Posterior vena cava (tissue), 2 donors: ENCODE measurements around the gene ITGB8. TPM values are rescaled to one million over a fixed set of nuclear protein-coding genes. Genes with fewer than 3 reads are reported as not detected.
"Not testable (repeated sequence)": the region's sequence is repeated elsewhere in the genome, so short reads cannot be mapped to it uniquely, and the experiment has no call there.

ENCODE experiments used
- DNase-seq: peaks from one replicate; pipeline ENCODE4 v3.0.0-alpha.2; 2020; ENCODE audit warnings: low spot score
- intact Hi-C, 2 donors: fragments of 100-400 bp; cut with DNase I; formaldehyde crosslinking; loops; one replicate each; pipeline versions ENCODE4 v1.14.1 to v1.14.2; 2022 to 2023
- long read RNA-seq, 2 donors: library from polyadenylated mRNA; unstranded; transcript quantifications; one replicate each; pipeline ENCODE4 v2.0.0, GENCODE V29; 2020 to 2021
- total RNA-seq, 2 donors: library from RNA; stranded (reverse); fragmentation: NEBNext Ultra II Directional; extraction: Animal tissue kit (Norgen Biotek cat#: 25700); gene quantifications; one replicate each; pipeline ENCODE4 v1.2.1, GENCODE V29; 2021
- donor health status: DM: yes; HTN: yes; CAD: no.
- donor health status: DM: yes; HTN: yes; CAD: no.

Gene ITGB8
- total RNA-seq: 10 to 100 TPM; 12.8 to 13.6 TPM
- long read RNA-seq, donor 1, partial matches to known transcripts: 0 of 4 reads
- long read RNA-seq, donor 1, other reads (novel, unspliced or antisense): 4 of 4 reads
- long read RNA-seq, donor 2: 0 reads

- DNase-seq: peak; percentile 95
- intact Hi-C loops: no loop called here
These were observed at the start of gene ITGB8 for GRCh38 chr7:20330239-20330927. Gene ITGB8 (plus strand): TSS chr7:20330900. CDS start chr7:20331807, 907 bp downstream.

- intact Hi-C loops: no loop called here
- DNase-seq: no peak
These were observed 47.7 kb upstream of the ITGB8 start for GRCh38 chr7:20282959-20283358.

GRCh38 chr7:20283385-20283784 lies 47.3 kb upstream of the ITGB8 start:
- intact Hi-C loops: no loop called here
- DNase-seq: no peak

GRCh38 chr7:20284003-20284770 lies 46.5 kb upstream of the ITGB8 start:
- intact Hi-C loops: no loop called here
- no peak for DNase-seq

- intact Hi-C loops: no loop called here
These were observed 45.9 kb upstream of the ITGB8 start for GRCh38 chr7:20284771-20285143.

GRCh38 chr7:20287317-20287716 lies 43.4 kb upstream of the ITGB8 start:
- intact Hi-C loops: no loop called here

More at GRCh38 chr7:20284771-20285143, 45.9 kb upstream of the ITGB8 start:
- DNase-seq: no peak

GRCh38 chr7:20288036-20288435 lies 42.7 kb upstream of the ITGB8 start:
- intact Hi-C loops: no loop called here
- DNase-seq: no peak

More at GRCh38 chr7:20287317-20287716, 43.4 kb upstream of the ITGB8 start:
- no peak for DNase-seq

- intact Hi-C loops: no loop called here
These were observed 40.1 kb upstream of the ITGB8 start for GRCh38 chr7:20290505-20291111.

GRCh38 chr7:20293336-20293735 lies 37.4 kb upstream of the ITGB8 start:
- DNase-seq: no peak
- intact Hi-C loops: no loop called here

More at GRCh38 chr7:20290505-20291111, 40.1 kb upstream of the ITGB8 start:
- DNase-seq: no peak

GRCh38 chr7:20296444-20296843 lies 34.3 kb upstream of the ITGB8 start:
- intact Hi-C loops: no loop called here
- no peak for DNase-seq

- intact Hi-C loops: no loop called here
- no peak for DNase-seq
These were observed 33.8 kb upstream of the ITGB8 start for GRCh38 chr7:20296901-20297300.

GRCh38 chr7:20298486-20298901 lies 32.2 kb upstream of the ITGB8 start:
- DNase-seq: no peak
- intact Hi-C loops: no loop called here

- DNase-seq: no peak
- intact Hi-C loops: no loop called here
These were observed 31.6 kb upstream of the ITGB8 start for GRCh38 chr7:20299145-20299544.

- intact Hi-C loops: no loop called here
- DNase-seq: peak; percentile 67
These were observed 30.9 kb upstream of the ITGB8 start for GRCh38 chr7:20299647-20300312.

- intact Hi-C loops: no loop called here
- DNase-seq: no peak
These were observed 29.3 kb upstream of the ITGB8 start for GRCh38 chr7:20301311-20301939.

GRCh38 chr7:20302300-20302699 lies 28.4 kb upstream of the ITGB8 start:
- intact Hi-C loops, DNase-seq: not testable (repeated sequence)

- DNase-seq: no peak
- intact Hi-C loops: no loop called here
These were observed 27.8 kb upstream of the ITGB8 start for GRCh38 chr7:20302891-20303290.

GRCh38 chr7:20304366-20304765 lies 26.3 kb upstream of the ITGB8 start:
- intact Hi-C loops: no loop called here

GRCh38 chr7:20305726-20306125 lies 25.0 kb upstream of the ITGB8 start:
- DNase-seq: no peak
- intact Hi-C loops: no loop called here

More at GRCh38 chr7:20304366-20304765, 26.3 kb upstream of the ITGB8 start:
- DNase-seq: no peak
